ENCODE data around the gene KCTD5. TPM values are rescaled to one million over a fixed set of nuclear protein-coding genes. Genes with fewer than 3 reads are reported as not detected.

KCTD5 gene
- total and polyA plus RNA-seq, 9 of the 15 experiments (the other 6 are each of a cell fraction or from before 2014, with no cell fraction given) = 0.73 to 58.3 (median 32.3) TPM

GRCh38 chr16:2682209-2683021 lies at the start of gene KCTD5 (continued):
- TF ChIP-seq GMEB1 (CRISPR knock-in tag; IDR thresholded peaks at IDR 0.05) (peak; percentile 69), COPS2 (conservative IDR thresholded peaks at IDR 0.05) (no peak), ILF3 (IDR thresholded peaks at IDR 0.05; ENCODE audit: borderline replicate concordance) (no peak), RUNX1 (IDR thresholded peaks at IDR 0.05; ENCODE audit: low read depth) (peak; percentile 64; the same call in 1 of the 2 replicates), TEAD2 (tag; IDR thresholded peaks at IDR 0.05) (no peak), CBFA2T2 (conservative IDR thresholded peaks at IDR 0.05) (peak; percentile 20; the same call in 1 of the 2 replicates), SIN3A (IDR thresholded peaks at IDR 0.05; ENCODE audit: borderline replicate concordance in 2 of 2, control insufficient read depth in 1 of 2, low read depth in 2 of 2, low read length in 2 of 2) (peak; percentile 79 to 89; a peak in 1 of 4 replicates), IFI16 (CRISPR knock-in tag; IDR thresholded peaks at IDR 0.05) (no peak), PTTG1 (tag; IDR thresholded peaks at IDR 0.05; ENCODE audit: low read depth) (no peak), HOXB6 (CRISPR knock-in tag; IDR thresholded peaks at IDR 0.05; ENCODE audit: borderline replicate concordance) (no peak), ATF6 (CRISPR knock-in tag; IDR thresholded peaks at IDR 0.05) (peak; percentile 99), CREM (IDR thresholded peaks at IDR 0.05; ENCODE audit: low read depth) (peak; percentile 95), SUPT5H (IDR thresholded peaks at IDR 0.05) (peak; percentile 96), HOMEZ (CRISPR knock-in tag; IDR thresholded peaks at IDR 0.05) (no peak), PHF21A (IDR thresholded peaks at IDR 0.05; ENCODE audit: borderline replicate concordance, low read depth) (peak; percentile 69; the same call in 1 of the 2 replicates), CBX5 (IDR thresholded peaks at IDR 0.05; ENCODE audit: borderline replicate concordance, low read depth) (no peak), NEUROD1 (IDR thresholded peaks at IDR 0.05; ENCODE audit: borderline replicate concordance, low read depth, low read length, partially characterized antibody) (peak; percentile 79), ZFX (CRISPR knock-in tag; IDR thresholded peaks at IDR 0.05) (peak; percentile 91), YBX1 (IDR thresholded peaks at IDR 0.05) (no peak), NCOA2 (IDR thresholded peaks at IDR 0.05; ENCODE audit: partially characterized antibody in 2 of 2) (no peak), HDGF (IDR thresholded peaks at IDR 0.05) (no peak), MYC (IDR thresholded peaks at IDR 0.05; ENCODE audit: low read depth, low read length) (peak; percentile 98), MYC (CRISPR knock-in tag; IDR thresholded peaks at IDR 0.05; ENCODE audit: borderline replicate concordance, low read depth) (peak; percentile 71; the same call in 1 of the 2 replicates), RNF2 (IDR thresholded peaks at IDR 0.05) (peak; percentile 74), DMBX1 (CRISPR knock-in tag; IDR thresholded peaks at IDR 0.05; ENCODE audit: borderline replicate concordance) (no peak)
